IPS DF 4.7 (cell line): ENCODE results near the gene CCRL2.
"Not testable (repeated sequence)": the region's sequence is repeated elsewhere in the genome, so short reads cannot be mapped to it uniquely, and the experiment has no call there.

Experiments used
- DNase-seq: peaks from one replicate; pipeline ENCODE4 v3.0.0-alpha.2; 2013; ENCODE audit warnings: low spot score; ENCODE audit errors: extremely low read depth

CCRL2 gene

GRCh38 chr3:46427916-46428833, 21.1 kb downstream of the CCRL2 start:
- DNase-seq: no peak

- DNase-seq: no peak
These were observed 22.2 kb downstream of the CCRL2 start for GRCh38 chr3:46429250-46429649.

DNA sequence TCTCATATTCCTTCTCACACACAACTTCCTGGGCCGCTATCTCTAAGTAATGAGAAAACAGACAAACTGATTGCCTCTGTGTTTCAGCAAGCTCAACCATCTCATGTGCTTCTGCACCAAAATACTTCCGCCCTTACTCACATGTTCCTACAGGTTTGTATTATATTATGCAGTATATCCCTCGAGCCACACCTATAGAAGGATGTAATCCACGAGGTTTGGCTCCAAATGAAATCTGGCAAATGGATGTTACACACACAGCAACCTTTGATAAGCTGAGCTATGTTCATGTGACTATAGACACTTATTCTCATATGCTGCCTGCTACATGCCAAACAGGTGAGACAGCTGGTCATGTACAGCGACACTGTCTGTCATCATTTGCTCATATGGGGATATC, 22.6 kb downstream of the CCRL2 start:
- DNase-seq: no peak

GRCh38 chr3:46430879-46431278, 23.8 kb downstream of the CCRL2 start:
- DNase-seq: not testable (repeated sequence)

DNA sequence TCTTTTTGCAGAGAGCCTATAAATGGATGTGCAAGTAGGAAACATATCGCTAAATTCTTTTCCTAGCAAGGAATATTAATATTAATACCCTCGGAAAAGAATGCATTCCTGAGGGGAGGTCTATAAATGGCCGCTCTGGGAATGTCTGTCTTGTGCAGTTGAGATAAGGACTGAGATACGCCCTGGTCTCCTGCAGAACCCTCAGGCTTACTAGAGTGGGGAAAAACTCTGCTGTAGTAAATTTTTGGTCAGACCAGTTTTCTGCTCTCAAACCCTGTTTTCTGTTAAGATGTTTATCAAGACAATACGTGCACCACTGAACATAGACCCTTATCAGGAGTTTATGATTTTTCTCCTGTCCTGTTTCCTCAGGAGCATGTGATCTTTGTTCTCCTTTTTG, 24.8 kb downstream of the CCRL2 start:
- DNase-seq: not testable (repeated sequence)

DNA sequence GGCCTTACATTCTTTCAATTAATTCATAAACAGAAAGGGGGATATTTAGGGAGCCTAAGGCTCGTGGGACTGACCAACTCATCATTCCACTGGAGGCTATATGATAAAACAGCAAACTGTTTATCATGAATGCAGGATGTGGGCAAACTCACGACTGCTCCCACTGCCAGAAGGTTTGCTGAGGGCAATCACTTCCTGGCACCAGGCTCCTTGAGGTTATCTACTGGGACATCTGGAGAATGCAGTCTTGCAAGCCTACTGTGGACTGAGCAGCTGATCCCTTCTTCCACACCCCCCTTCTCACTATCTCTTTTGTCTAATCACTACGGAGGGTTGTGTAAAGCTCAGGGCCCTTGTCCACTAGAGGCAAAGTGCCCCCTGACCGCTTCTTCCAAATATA, 26.1 kb downstream of the CCRL2 start:
- DNase-seq: not testable (repeated sequence)

DNA sequence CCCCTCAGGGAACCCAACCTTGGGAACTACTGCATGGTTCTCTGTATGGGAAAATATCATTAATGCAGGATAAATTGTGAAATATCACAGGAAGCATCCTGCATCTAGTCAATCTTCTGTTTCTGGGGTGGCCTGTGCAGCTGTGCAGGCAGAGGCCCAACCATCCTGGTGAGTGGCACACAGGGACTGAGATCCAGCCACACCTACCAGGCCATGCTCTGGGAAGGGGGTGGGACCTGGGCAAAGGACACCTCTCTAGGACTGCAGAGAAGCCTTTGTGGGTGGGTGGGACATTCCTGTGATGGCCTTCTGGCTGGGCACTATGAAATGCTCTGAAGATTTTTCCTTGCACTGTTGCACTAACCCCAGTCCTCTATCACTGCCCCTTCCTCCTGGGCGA, 26.8 kb downstream of the CCRL2 start:
- no peak for DNase-seq

DNA sequence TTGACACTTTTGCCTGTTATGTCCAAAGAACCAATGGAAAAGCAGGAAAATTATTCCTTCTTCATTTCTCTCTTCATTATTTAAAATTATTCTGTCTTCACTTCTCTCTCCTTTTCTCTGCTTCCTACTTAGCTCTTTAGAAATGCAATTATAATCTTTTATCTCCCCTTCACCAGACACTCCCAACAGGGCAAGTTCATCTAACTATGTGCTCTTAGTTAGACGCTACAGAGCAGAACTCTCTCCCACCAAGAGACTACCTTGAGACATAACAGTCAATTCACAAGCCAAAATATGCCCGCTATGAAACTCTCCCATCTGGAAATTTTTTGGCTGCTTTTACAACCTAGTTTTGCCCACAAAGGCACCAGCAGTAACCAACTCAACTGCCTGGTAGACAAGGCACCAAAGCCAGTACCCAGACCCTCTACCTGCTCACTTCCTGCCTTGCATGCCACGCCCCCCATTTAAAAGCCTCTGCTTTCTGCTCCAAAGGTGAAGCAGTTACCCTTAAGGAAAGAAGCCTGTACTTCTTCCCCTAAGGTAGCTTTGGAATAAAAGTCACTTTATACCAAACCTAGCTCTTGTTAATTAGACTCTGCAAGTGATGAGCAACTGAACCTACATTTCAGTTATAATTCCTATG, 28.1 kb downstream of the CCRL2 start:
- no peak for DNase-seq

DNA sequence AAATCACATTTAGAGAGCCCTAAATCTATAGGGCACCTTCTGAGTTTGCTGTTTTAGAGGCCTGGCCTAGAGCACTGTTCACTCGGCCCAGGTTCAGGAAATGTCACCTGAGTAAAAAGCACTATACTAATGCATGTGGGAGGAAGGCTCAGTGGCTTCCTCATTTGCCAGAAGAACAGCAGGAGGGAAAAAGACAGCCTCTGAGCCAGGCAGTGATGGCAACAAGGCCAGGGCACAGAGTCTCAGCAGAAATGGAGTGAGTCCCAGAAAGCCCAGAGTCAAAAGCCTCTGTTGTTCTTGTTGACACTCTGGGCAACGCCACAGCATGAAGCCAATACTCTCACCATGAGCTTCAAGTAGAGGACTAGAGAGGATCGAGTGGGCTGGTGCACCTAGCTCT, 31.8 kb downstream of the CCRL2 start:
- DNase-seq: no peak

DNA sequence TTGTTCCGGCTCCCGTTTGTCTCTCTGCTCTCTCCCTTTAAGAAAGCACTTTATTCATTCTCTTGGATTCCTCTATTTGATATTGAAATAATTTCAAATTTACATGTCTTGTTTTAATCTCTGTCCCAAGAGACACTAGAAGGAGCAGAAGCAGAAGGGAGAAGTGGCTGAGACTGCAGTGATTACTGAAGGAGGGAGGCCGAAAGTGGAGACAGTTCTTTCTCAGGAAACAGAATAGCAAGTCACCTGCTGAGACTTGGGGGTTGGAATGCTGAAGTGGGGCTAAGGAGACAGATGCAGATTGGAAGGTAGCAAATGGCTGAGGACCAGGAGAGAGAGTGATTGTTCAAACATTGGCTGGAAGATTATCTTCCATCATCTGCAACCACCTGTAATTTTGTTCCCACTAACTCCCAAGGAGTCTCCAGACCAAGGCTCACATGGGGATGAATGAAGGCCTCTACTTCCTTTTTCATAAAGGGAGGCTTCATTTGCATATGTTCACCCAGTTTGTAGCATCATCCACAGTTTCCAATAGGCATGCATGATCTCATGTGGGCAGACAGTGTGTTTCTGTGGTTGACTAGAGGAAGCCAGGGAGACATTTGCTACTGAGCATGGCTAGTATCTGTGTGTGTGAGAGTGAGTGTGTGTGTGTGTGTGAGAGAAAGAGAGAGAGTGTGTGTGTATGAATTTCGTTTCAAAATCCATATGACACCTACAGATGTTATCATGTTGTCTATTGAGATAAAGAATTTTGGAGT, 33.7 kb downstream of the CCRL2 start:
- no peak for DNase-seq

GRCh38 chr3:46442576-46443530, 35.8 kb downstream of the CCRL2 start:
- DNase-seq: no peak

DNA sequence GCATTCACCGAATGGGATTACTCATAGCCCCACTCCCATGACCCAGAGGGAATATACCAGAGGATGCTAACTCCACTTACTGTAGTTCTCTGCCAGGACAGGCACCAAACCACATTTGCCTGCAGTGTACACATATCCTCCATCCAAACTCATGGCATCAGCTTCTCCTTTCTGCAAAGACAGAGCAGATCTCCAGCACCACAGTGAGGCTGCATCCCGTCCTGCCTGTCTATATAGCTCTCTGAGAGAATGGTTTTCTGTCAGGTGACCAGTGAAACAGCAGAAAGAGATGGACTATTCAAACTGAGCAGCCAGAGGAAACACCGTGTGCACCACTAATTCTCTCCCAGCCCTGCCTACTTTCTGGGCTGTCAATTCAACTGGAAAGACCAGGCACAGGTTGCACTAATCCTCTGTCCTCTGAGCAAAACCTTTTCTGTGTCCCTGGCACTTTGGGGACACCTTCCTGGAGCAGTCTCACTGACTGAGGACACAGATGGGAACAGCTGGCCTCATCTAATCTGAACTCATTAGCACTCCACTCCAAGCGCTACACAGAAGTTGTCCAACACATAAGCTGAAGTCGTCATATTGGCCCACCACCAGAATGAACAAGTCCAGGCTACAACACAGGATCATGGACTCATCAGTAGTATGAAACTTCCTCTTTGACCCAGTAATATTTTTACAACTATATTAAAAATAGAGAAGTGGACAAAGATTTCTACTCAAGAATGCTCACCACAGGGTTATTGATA, 40.3 kb downstream of the CCRL2 start:
- DNase-seq: no peak

- DNase-seq: no peak
These were observed 41.7 kb downstream of the CCRL2 start for GRCh38 chr3:46448721-46449120.

- DNase-seq: no peak
These were observed 42.9 kb downstream of the CCRL2 start for GRCh38 chr3:46449755-46450552.

DNA sequence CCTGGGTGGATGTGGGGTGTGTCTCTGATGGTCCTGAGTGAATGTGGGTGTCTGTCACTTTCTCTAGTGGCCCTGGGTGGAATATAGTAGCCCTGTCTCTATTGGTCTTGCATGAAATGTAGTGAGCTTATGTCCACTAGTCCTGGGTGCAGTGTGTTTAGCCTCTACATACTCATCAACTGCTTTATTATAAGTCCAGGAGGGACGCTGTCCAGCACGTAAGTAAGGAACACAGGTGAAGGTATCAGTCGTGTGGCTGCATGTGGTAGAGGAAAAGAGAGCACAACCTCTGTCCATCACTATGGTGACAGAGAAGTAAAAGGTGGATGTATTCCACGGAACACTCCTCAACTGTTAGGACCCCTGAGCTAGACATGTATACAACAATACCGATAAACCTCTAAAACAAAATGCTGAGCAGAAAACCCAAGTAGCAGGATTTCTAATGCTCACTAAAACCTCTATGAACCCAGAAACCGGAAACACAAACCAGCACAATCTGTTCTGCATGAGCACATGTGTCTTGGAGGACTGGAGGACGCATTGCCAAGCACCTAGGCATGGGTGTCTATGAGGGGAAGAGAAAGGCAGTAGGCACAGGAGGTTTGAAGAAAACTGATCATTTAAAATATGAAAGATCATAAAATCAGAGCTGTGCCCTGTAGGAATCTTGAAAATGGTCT, 46.6 kb downstream of the CCRL2 start:
- no peak for DNase-seq

DNA sequence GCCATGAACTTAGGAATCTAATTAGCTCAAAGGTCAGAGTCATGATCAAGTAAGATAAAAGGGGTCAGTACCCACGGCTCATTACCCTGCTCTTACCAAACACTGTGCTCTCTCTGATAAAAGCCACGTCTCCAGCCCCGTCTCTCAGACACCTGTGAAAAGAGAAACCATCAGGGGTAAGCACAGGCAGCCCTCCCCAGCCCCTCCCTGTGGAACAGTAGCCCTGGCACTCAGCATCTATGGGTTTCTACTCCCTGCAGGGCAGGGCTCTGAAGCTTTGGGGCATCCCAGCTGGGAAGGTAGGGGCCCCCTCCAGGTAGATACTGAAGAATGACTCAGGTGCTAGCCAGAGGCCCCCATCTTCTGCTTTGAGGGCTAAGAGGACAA, 47.1 kb downstream of the CCRL2 start:
- DNase-seq: no peak

- no peak for DNase-seq
These were observed 47.5 kb downstream of the CCRL2 start for GRCh38 chr3:46454606-46455005.

DNA sequence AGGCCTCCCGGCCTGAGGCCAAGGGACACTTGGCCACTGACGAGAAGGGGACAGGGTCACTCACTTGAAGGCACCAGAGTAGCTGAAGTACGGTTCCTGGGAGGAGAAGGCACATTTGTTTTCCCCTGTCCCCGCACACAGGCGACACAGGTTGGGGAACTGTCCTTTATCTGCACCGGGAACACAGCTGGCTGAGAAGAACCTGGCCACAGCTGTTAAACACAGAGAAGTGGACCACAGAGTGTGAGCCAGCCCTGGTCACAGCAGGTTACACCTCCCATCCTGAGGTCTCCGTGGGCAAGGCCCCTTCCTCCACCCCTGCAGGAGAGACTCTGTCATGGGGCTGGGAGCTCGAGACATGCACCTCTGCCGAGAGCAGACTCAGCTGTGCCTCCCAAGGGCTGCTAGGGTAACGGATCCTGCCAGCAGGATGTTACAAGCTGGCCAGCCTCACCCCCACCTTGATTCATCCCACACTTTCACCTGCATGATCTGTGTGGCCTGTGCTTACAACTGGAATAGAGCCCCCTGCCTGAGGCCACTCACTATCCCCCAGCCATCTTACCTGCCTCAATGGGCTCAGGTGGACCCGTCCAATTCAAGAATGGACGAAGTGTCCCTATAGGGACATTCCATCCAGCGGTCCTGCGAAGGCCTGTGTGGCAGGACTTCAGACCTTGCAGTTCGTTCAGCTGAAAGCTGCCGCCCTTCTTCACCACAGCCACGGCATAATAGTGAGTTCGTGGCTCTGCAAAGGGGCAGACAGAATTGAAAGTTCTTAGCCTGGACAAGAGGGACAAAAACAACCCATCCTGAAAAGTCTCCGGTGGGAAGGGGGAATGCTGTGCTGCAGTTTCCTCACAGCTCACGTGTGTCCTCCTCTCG, 48.4 kb downstream of the CCRL2 start:
- no peak for DNase-seq
